Hepatic stellate cell (primary cell): ENCODE results near the gene PRKG2.

Experiments used
- DNase-seq: peaks from one replicate; pipeline ENCODE4 v3.0.0; 2011; ENCODE audit warnings: low spot score

PRKG2 gene

DNA sequence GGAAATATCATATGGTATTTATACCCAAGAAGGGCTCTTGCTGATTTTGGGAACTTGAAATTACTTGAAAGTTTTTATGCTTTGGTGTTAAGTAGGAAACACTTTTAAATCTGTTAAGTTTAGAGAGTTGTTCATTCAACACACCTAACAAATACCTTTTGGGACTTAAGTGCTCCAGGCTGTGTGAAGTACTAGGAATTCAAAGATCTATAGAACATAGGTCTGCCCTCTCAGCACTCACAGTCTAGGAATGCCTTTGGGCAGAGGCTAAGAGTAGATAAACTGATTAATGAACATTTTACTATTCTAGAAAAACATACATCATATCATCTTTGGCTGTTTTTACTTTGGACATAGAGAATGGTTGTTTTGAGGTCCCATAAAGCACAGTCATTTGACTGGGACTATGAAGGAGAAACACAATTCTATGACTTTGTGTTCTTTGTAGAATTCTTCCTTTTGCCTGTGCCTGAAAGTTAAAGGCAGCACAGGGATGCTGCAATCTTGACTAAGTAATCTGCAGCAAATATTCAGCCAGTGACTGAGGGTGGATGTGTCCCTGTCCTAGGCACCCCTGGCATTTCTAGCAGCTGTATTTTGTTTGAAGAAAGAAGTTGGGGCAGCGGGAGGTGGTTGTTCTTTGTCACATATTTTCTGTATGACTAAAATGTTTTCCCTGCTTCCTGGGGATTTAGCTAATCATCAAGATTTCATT lies 176.2 kb downstream of the PRKG2 start:
- no peak for DNase-seq
